GM11168 (cell line): ENCODE measurements around the gene LPIN1.

ENCODE experiments used
- in situ Hi-C: fragments of 300-500 bp; cut with MboI; formaldehyde crosslinking; loops from one replicate; pipeline ENCODE4 v1.12.0; 2022; ENCODE audit warnings: low sequenced_read_pairs; ENCODE audit not compliant: unreplicated experiment

Gene LPIN1

GRCh38 chr2:11872948-11873269 is 126.5 kb downstream of the LPIN1 start:
- in situ Hi-C loops: loop anchor here (25.0 kb wide), 1 partner anchor 839 kb away; the partner anchor contains the start of gene TRIB2

- in situ Hi-C loops: loop anchor here (25.0 kb wide), 1 partner anchor 839 kb away; the partner anchor contains the start of gene TRIB2
Measured at GRCh38 chr2:11873356-11874154, 127.1 kb downstream of the LPIN1 start.

GRCh38 chr2:11874861-11875260 is 128.4 kb downstream of the LPIN1 start:
- in situ Hi-C loops: loop anchor here (25.0 kb wide), 1 partner anchor 837 kb away; the partner anchor contains the start of gene TRIB2

- in situ Hi-C loops: no loop called here
Measured at GRCh38 chr2:11875481-11875880, 129.0 kb downstream of the LPIN1 start.

- in situ Hi-C loops: no loop called here
Measured at GRCh38 chr2:11876436-11876835, 130.0 kb downstream of the LPIN1 start.

- in situ Hi-C loops: no loop called here
Measured at GRCh38 chr2:11876889-11877288, 130.5 kb downstream of the LPIN1 start.
